ENCODE data around the gene FASN.

The FASN gene

GRCh38 chr17:82086941-82087906, 10.8 kb downstream of the FASN start:
- no peak for DNase-seq

GRCh38 chr17:82085931-82086764, 11.9 kb downstream of the FASN start:
- no peak for DNase-seq

- DNase-seq, result no peak
Measured at GRCh38 chr17:82085031-82085861, 12.8 kb downstream of the FASN start.

GRCh38 chr17:82084373-82085030, 13.5 kb downstream of the FASN start:
- DNase-seq, result no peak

- no peak for DNase-seq
Measured at GRCh38 chr17:82083533-82084359, 14.3 kb downstream of the FASN start.

- no peak for DNase-seq
Measured at GRCh38 chr17:82083009-82083408, 15.0 kb downstream of the FASN start.

GRCh38 chr17:82082456-82082855, 15.6 kb downstream of the FASN start:
- no peak for DNase-seq

GRCh38 chr17:82081966-82082365, 16.1 kb downstream of the FASN start:
- DNase-seq, result no peak

GRCh38 chr17:82081546-82081945, 16.5 kb downstream of the FASN start:
- no peak for DNase-seq

- no peak for DNase-seq
Measured at GRCh38 chr17:82080789-82081464, 17.1 kb downstream of the FASN start.

GRCh38 chr17:82080048-82080788, 17.8 kb downstream of the FASN start:
- no peak for DNase-seq

- DNase-seq, result no peak
Measured at GRCh38 chr17:82079001-82079677, 18.9 kb downstream of the FASN start.

- DNase-seq, result no peak
Measured at GRCh38 chr17:82078433-82078832, 19.6 kb downstream of the FASN start.

- no peak for DNase-seq
Measured at GRCh38 chr17:82077617-82078358, 20.2 kb downstream of the FASN start.

GRCh38 chr17:82076785-82077591, 21.0 kb downstream of the FASN start:
- DNase-seq, result no peak

- no peak for DNase-seq
Measured at GRCh38 chr17:82076018-82076784, 21.8 kb downstream of the FASN start.

- no peak for DNase-seq
Measured at GRCh38 chr17:82073446-82073845, 24.6 kb downstream of the FASN start.

Data from GOT3 (cell line).